Measurements from ENCODE around the gene UFD1. TPM values are rescaled to one million over a fixed set of nuclear protein-coding genes. Genes with fewer than 3 reads are reported as not detected.

UFD1 gene
- total RNA-seq (56.2 TPM), polyA plus RNA-seq (ENCODE audit: insufficient read depth, low read depth, low replicate concordance) (67.8 TPM)
- long read RNA-seq, donor 1, transcript UFD1-201 (12 exons, 1,814 nt) = major isoform, 15 of 20 reads
- long read RNA-seq, donor 1, partial matches to known transcripts = 5 of 20 reads
- long read RNA-seq, donor 1, other reads (novel, unspliced or antisense) = 0 of 20 reads
- long read RNA-seq, donor 2, transcript UFD1-201 (12 exons, 1,814 nt) = major isoform, 16 of 17 reads
- long read RNA-seq, donor 2, partial matches to known transcripts = 0 of 17 reads
- long read RNA-seq, donor 2, other reads (novel, unspliced or antisense) = 0 of 17 reads
- long read RNA-seq, donor 3, transcript UFD1-201 (12 exons, 1,814 nt) = major isoform, 30 of 44 reads
- long read RNA-seq, donor 3, partial matches to known transcripts = 14 of 44 reads
- long read RNA-seq, donor 3, other reads (novel, unspliced or antisense) = 0 of 44 reads
- long read RNA-seq, donor 4, transcript UFD1-201 (12 exons, 1,814 nt) = major isoform, 13 of 16 reads
- long read RNA-seq, donor 4, partial matches to known transcripts = 0 of 16 reads
- long read RNA-seq, donor 4, other reads (novel, unspliced or antisense) = 0 of 16 reads
- long read RNA-seq, donor 5, partial matches to known transcripts = 0 of 3 reads
- long read RNA-seq, donor 5, other reads (novel, unspliced or antisense) = 0 of 3 reads
- long read RNA-seq, donor 6, transcript UFD1-201 (12 exons, 1,814 nt) = major isoform, 33 of 60 reads
- long read RNA-seq, donor 6, partial matches to known transcripts = 25 of 60 reads
- long read RNA-seq, donor 6, other reads (novel, unspliced or antisense) = 0 of 60 reads
- long read RNA-seq, donor 7, full-length matches to known transcripts = 27 of 42 reads
- long read RNA-seq, donor 7, partial matches to known transcripts = 5 of 42 reads
- long read RNA-seq, donor 7, other reads (novel, unspliced or antisense) = 10 of 42 reads
- long read RNA-seq, donor 8, transcript UFD1-201 (12 exons, 1,814 nt) = major isoform, 22 of 30 reads
- long read RNA-seq, donor 8, partial matches to known transcripts = 7 of 30 reads
- long read RNA-seq, donor 8, other reads (novel, unspliced or antisense) = 0 of 30 reads
- long read RNA-seq, donor 9, transcript UFD1-201 (12 exons, 1,814 nt) = major isoform, 9 of 12 reads
- long read RNA-seq, donor 9, partial matches to known transcripts = 0 of 12 reads
- long read RNA-seq, donor 9, other reads (novel, unspliced or antisense) = 0 of 12 reads
- long read RNA-seq, donor 10, full-length matches to known transcripts = 20 of 20 reads
- long read RNA-seq, donor 10, partial matches to known transcripts = 0 of 20 reads
- long read RNA-seq, donor 10, other reads (novel, unspliced or antisense) = 0 of 20 reads

DNA sequence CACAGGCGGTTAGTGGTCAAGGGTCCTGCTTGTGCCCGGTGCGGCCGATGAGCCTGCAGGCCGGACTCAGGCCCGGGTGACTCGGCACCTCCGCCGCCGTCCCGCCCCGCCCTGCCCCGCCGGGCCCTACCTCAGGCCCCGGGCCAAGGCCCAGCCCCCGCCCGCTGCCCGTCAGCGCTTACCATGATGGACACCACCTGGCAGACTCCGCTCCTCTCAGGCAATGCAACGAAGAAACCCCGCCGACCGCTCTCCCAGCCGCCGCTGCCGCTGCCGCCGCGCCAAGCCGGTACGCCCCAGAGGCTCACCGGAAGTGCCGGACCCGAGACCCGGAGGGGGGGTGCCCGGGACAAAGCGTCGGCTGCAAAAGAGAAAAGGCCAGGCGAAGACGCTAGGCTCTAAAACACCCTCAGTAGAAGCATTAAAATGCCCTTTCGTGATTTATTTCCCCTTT is at the start of gene UFD1:
Gene UFD1, minus strand, starts transcription at position 293 of the 454 bp plus-strand sequence. Its CDS starts 108 bp downstream, at position 185.
- FAIRE-seq = no peak
- DNase-seq = peak; percentile 91 to 94 (median 94)
- Histone ChIP-seq H3K4me3 (ENCODE audit: low read length in 3 of 3) (peak within 1 kb of the TSS; percentile 85 to 98 (median 91)), H3K27ac (ENCODE audit: low read depth in 2 of 2, low read length in 2 of 2) (peak within 1 kb of the TSS; percentile 94 to 98), H3K4me1 (ENCODE audit: control insufficient read depth in 2 of 3, insufficient read depth in 2 of 3, low read depth in 1 of 3, low read length in 3 of 3) (peaks cover 0 to 4% (median 4%) of the 10 kb centered on the region in 3 donors), H3K9me3 (ENCODE audit: control insufficient read depth in 2 of 3, insufficient read depth in 1 of 3, low read length in 3 of 3) (no peaks in the 10 kb centered on the region), H3K27me3 (ENCODE audit: control insufficient read depth, insufficient read depth, low read length) (no peaks in the 10 kb centered on the region), H3K9ac (ENCODE audit: low read length in 3 of 3) (peak within 1 kb of the TSS; percentile 72 to 78 (median 75)), H3K36me3 (ENCODE audit: control insufficient read depth in 2 of 3, insufficient read depth in 3 of 3, low read length in 3 of 3) (peaks cover 0 to 9% (median 3%) of the 10 kb centered on the region in 3 donors)
- TF ChIP-seq, protein P1, sequence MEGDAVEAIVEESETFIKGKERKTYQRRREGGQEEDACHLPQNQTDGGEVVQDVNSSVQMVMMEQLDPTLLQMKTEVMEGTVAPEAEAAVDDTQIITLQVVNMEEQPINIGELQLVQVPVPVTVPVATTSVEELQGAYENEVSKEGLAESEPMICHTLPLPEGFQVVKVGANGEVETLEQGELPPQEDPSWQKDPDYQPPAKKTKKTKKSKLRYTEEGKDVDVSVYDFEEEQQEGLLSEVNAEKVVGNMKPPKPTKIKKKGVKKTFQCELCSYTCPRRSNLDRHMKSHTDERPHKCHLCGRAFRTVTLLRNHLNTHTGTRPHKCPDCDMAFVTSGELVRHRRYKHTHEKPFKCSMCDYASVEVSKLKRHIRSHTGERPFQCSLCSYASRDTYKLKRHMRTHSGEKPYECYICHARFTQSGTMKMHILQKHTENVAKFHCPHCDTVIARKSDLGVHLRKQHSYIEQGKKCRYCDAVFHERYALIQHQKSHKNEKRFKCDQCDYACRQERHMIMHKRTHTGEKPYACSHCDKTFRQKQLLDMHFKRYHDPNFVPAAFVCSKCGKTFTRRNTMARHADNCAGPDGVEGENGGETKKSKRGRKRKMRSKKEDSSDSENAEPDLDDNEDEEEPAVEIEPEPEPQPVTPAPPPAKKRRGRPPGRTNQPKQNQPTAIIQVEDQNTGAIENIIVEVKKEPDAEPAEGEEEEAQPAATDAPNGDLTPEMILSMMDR (IDR thresholded peaks at IDR 0.05; ENCODE audit: borderline replicate concordance, extremely low read depth, insufficient read depth) = no peak
- intact Hi-C loops (cut with DNase I) = no loop called here

GRCh38 chr22:19527861-19528417 is 48.9 kb upstream of the UFD1 start:
- H3K4me3 ChIP-seq (ENCODE audit: low read length in 3 of 3) = no peak overlapping the region
- H3K27ac ChIP-seq (ENCODE audit: low read depth in 2 of 2, low read length in 2 of 2) = no peak overlapping the region
- H3K4me1 ChIP-seq (ENCODE audit: control insufficient read depth in 2 of 3, insufficient read depth in 2 of 3, low read depth in 1 of 3, low read length in 3 of 3) = peaks cover 0 to 8% (median 0%) of the 10 kb centered on the region in 3 donors
- no peak for FAIRE-seq
- no peaks in the 10 kb centered on the region for H3K9me3 ChIP-seq (ENCODE audit: control insufficient read depth in 2 of 3, insufficient read depth in 1 of 3, low read length in 3 of 3)
- no peaks in the 10 kb centered on the region for H3K36me3 ChIP-seq (ENCODE audit: control insufficient read depth in 2 of 3, insufficient read depth in 3 of 3, low read length in 3 of 3)
- H3K9ac ChIP-seq (ENCODE audit: low read length in 3 of 3) = no peak overlapping the region
- intact Hi-C loops (cut with DNase I) = no loop called here
- no peaks in the 10 kb centered on the region for H3K27me3 ChIP-seq (ENCODE audit: control insufficient read depth, insufficient read depth, low read length)
- peak in 1 of 5 donors; percentile 30 for DNase-seq
- TF ChIP-seq, protein P1 (IDR thresholded peaks at IDR 0.05; ENCODE audit: borderline replicate concordance, extremely low read depth, insufficient read depth) = no peak

GRCh38 chr22:19527321-19527721 is 48.3 kb upstream of the UFD1 start:
- no peak for FAIRE-seq
- DNase-seq = peak in 2 of 5 donors; percentile 12 to 33
- Histone ChIP-seq H3K9me3 (ENCODE audit: control insufficient read depth in 2 of 3, insufficient read depth in 1 of 3, low read length in 3 of 3) (no peaks in the 10 kb centered on the region), H3K27ac (ENCODE audit: low read depth in 2 of 2, low read length in 2 of 2) (no peak overlapping the region), H3K4me1 (ENCODE audit: control insufficient read depth in 2 of 3, insufficient read depth in 2 of 3, low read depth in 1 of 3, low read length in 3 of 3) (peaks cover 0 to 8% (median 0%) of the 10 kb centered on the region in 3 donors), H3K4me3 (ENCODE audit: low read length in 3 of 3) (no peak overlapping the region), H3K27me3 (ENCODE audit: control insufficient read depth, insufficient read depth, low read length) (no peaks in the 10 kb centered on the region), H3K36me3 (ENCODE audit: control insufficient read depth in 2 of 3, insufficient read depth in 3 of 3, low read length in 3 of 3) (no peaks in the 10 kb centered on the region), H3K9ac (ENCODE audit: low read length in 3 of 3) (no peak overlapping the region)
- TF ChIP-seq, protein P1 (IDR thresholded peaks at IDR 0.05; ENCODE audit: borderline replicate concordance, extremely low read depth, insufficient read depth) = no peak
- intact Hi-C loops (cut with DNase I) = no loop called here

Data from kidney (tissue), 22 donors.